CD4-positive, alpha-beta memory T cell (primary cell): ENCODE data around the gene NRN1L. TPM values are rescaled to one million over a fixed set of nuclear protein-coding genes. Genes with fewer than 3 reads are reported as not detected.

Experiments
- CTCF ChIA-PET: fragments of 350-600 bp; sonication (Branson Sonifier 250); formaldehyde crosslinking; loops from one replicate; lab custom pipeline; 2021; ENCODE audit warnings: inconsistent platforms; ENCODE audit not compliant: partially characterized antibody; lab: Charles Lee
- POLR2A ChIA-PET: fragments of 350-600 bp; sonication (Branson Sonifier 250); formaldehyde crosslinking; loops from one replicate; lab custom pipeline; 2021; ENCODE audit not compliant: partially characterized antibody; lab: Charles Lee
- DNase-seq, 5 donors: peaks; one replicate each; pipeline versions ENCODE4 v3.0.0 to v3.0.0-alpha.2; 2020 to 2022; ENCODE audit warnings: mixed read lengths in 1 of 5
- H3K27ac ChIP-seq: one replicate; pipeline ENCODE4 v1.7.0; 2013; ENCODE audit warnings: low read depth, low read length
- H3K27me3 ChIP-seq: 2 replicates; pipeline ENCODE4 v1.7.0; 2013; ENCODE audit warnings: mild to moderate bottlenecking, low read length, moderate library complexity; ENCODE audit not compliant: insufficient read depth
- H3K36me3 ChIP-seq: 2 replicates; pipeline ENCODE4 v1.7.0; 2013; ENCODE audit warnings: mild to moderate bottlenecking, low read length, moderate library complexity; ENCODE audit not compliant: insufficient read depth
- H3K4me1 ChIP-seq: 2 replicates; pipeline ENCODE4 v1.7.0; 2013; ENCODE audit warnings: mild to moderate bottlenecking, low read length, moderate library complexity; ENCODE audit not compliant: insufficient read depth
- H3K4me3 ChIP-seq, 2 donors: one replicate each; pipeline ENCODE4 v1.7.0; 2013; ENCODE audit warnings: low read length in 2 of 2, mild to moderate bottlenecking in 1 of 2
- H3K9me3 ChIP-seq, 2 donors: one replicate each; pipeline ENCODE4 v1.7.0; 2013; ENCODE audit warnings: low read length in 2 of 2, control low read depth in 1 of 2; ENCODE audit not compliant: control insufficient read depth in 1 of 2
- H3K27ac Mint-ChIP-seq, 7 donors: one replicate each; pipeline ENCODE4 v1.8.0; 2020 to 2021; ENCODE audit warnings: mixed read lengths in 7 of 7, mild to moderate bottlenecking in 6 of 7, inconsistent platforms in 3 of 7, moderate library complexity in 3 of 7
- H3K27me3 Mint-ChIP-seq, 2 donors: one replicate each; pipeline ENCODE4 v1.8.0; 2020 to 2021; ENCODE audit warnings: mixed read lengths in 2 of 2
- H3K36me3 Mint-ChIP-seq, 2 donors: one replicate each; pipeline ENCODE4 v1.8.0; 2020 to 2021; ENCODE audit warnings: mixed read lengths in 2 of 2, inconsistent platforms in 1 of 2, mild to moderate bottlenecking in 1 of 2
- H3K4me1 Mint-ChIP-seq, 4 donors: one replicate each; pipeline ENCODE4 v1.8.0; 2020 to 2021; ENCODE audit warnings: mixed read lengths in 4 of 4, mild to moderate bottlenecking in 1 of 4
- H3K4me3 Mint-ChIP-seq, 8 donors: one replicate each; pipeline ENCODE4 v1.8.0; 2020 to 2021; ENCODE audit warnings: mixed read lengths in 8 of 8, mild to moderate bottlenecking in 7 of 8, moderate library complexity in 6 of 8, inconsistent platforms in 3 of 8
- H3K9me3 Mint-ChIP-seq, 8 donors: one replicate each; pipeline ENCODE4 v1.8.0; 2020 to 2021; ENCODE audit warnings: mixed read lengths in 8 of 8, mild to moderate bottlenecking in 5 of 8, inconsistent platforms in 3 of 8, moderate library complexity in 1 of 8
- intact Hi-C: fragments of 100-400 bp; cut with micrococcal nuclease; formaldehyde crosslinking; loops from one replicate; pipeline ENCODE4 v1.15.1; 2023
- polyA plus RNA-seq, 2 donors: library from polyadenylated mRNA; unstranded; fragments of 300-500 nt; fragmentation: Illumina TruSeq; gene quantifications; one replicate each; pipeline ENCODE4 v1.2.3, GENCODE V29; 2021
- total RNA-seq, 2 experiments: library from RNA; stranded (reverse); gene quantifications; one replicate each; pipeline ENCODE4 v1.2.3, GENCODE V29; 2021

NRN1L gene
- total and polyA plus RNA-seq, 4 experiments from 2014 or later = 0.81 to 7.0 (median 3.4) TPM

DNA sequence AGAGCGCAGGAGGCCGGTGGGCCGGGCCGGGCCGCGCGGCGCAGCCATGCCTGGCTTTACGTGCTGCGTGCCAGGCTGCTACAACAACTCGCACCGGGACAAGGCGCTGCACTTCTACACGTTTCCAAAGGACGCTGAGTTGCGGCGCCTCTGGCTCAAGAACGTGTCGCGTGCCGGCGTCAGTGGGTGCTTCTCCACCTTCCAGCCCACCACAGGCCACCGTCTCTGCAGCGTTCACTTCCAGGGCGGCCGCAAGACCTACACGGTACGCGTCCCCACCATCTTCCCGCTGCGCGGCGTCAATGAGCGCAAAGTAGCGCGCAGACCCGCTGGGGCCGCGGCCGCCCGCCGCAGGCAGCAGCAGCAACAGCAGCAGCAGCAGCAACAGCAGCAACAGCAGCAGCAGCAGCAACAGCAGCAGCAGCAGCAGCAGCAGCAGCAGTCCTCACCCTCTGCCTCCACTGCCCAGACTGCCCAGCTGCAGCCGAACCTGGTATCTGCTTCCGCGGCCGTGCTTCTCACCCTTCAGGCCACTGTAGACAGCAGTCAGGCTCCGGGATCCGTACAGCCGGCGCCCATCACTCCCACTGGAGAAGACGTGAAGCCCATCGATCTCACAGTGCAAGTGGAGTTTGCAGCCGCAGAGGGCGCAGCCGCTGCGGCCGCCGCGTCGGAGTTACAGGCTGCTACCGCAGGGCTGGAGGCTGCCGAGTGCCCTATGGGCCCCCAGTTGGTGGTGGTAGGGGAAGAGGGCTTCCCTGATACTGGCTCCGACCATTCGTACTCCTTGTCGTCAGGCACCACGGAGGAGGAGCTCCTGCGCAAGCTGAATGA is 42.0 kb upstream of the NRN1L start:
- POLR2A ChIA-PET = interaction anchor here (0.7 to 5.2 kb wide), 14 partner anchors 8 to 287 kb away, joined by 3 to 60 read pairs (median 6); partner anchors contain the start of genes ACD, CTCF, EDC4 and GFOD2
- H3K27ac ChIP-seq = peak overlapping the region; percentile 98
- peak overlapping the region; percentile 93 to 98 (median 94) for H3K4me3 Mint-ChIP-seq
- H3K27me3 ChIP-seq = no peaks in the 10 kb centered on the region
- H3K4me3 ChIP-seq = peak overlapping the region; percentile 64 to 99
- H3K36me3 Mint-ChIP-seq = peaks cover 0 to 17% of the 10 kb centered on the region in 2 donors
- CTCF ChIA-PET = interaction anchor here (0.9 to 2.8 kb wide), 3 partner anchors 26 to 296 kb away, joined by 3 to 14 read pairs (median 4); no protein-coding TSS in a partner anchor
- peaks cover 0 to 2% (median 0%) of the 10 kb centered on the region in 8 donors for H3K9me3 Mint-ChIP-seq
- no peaks in the 10 kb centered on the region for H3K36me3 ChIP-seq
- H3K9me3 ChIP-seq = no peaks in the 10 kb centered on the region
- peaks cover 27 to 52% (median 39%) of the 10 kb centered on the region in 4 donors for H3K4me1 Mint-ChIP-seq
- no peaks in the 10 kb centered on the region for H3K27me3 Mint-ChIP-seq
- peak overlapping the region; percentile 94 to 99 (median 97) for H3K27ac Mint-ChIP-seq
- intact Hi-C loops = loop anchor here (1.0 to 2.0 kb wide), 7 partner anchors 9 to 280 kb away; partner anchors contain the start of genes CTCF, PSKH1, RANBP10 and TSNAXIP1
- peak; percentile 67 to 87 (median 77) for DNase-seq
- peaks cover 43% of the 10 kb centered on the region for H3K4me1 ChIP-seq

DNA sequence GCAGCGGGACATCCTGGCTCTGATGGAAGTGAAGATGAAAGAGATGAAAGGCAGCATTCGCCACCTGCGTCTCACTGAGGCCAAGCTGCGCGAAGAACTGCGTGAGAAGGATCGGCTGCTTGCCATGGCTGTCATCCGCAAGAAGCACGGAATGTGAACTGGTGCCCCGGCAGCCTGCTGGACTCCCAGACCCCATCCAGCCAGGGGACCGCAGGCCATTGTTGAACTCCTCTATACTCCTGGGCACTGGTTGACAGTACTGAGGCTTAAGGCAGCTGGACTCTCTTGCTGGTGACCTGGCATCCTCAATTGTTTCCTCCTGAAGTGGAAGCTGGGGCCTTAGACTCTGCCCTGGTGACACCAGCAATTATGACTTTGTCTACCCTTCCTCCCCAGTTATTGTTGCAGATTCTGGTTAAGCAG is 41.3 kb upstream of the NRN1L start:
- Histone ChIP-seq H3K4me3 (peak overlapping the region; percentile 64 to 99), H3K27me3 (no peaks in the 10 kb centered on the region), H3K27ac (peak overlapping the region; percentile 98), H3K36me3 (no peaks in the 10 kb centered on the region), H3K9me3 (no peaks in the 10 kb centered on the region), H3K4me1 (peaks cover 49% of the 10 kb centered on the region)
- no peaks in the 10 kb centered on the region for H3K27me3 Mint-ChIP-seq
- peaks cover 0 to 17% of the 10 kb centered on the region in 2 donors for H3K36me3 Mint-ChIP-seq
- H3K4me1 Mint-ChIP-seq = peaks cover 29 to 57% (median 44%) of the 10 kb centered on the region in 4 donors
- peak overlapping the region; percentile 94 to 99 (median 97) for H3K27ac Mint-ChIP-seq
- intact Hi-C loops = loop anchor here (1.0 to 2.0 kb wide), 2 partner anchors 92 to 281 kb away; partner anchors contain the start of gene CTCF
- ChIA-PET POLR2A (interaction anchor here (0.9 to 5.2 kb wide), 14 partner anchors 8 to 362 kb away, joined by 3 to 60 read pairs (median 6); partner anchors contain the start of genes ACD, ATP6V0D1, CTCF and EDC4), CTCF (interaction anchor here (0.9 to 3.3 kb wide), 4 partner anchors 10 to 296 kb away, joined by 3 to 14 read pairs (median 9); no protein-coding TSS in a partner anchor)
- DNase-seq = no peak
- H3K4me3 Mint-ChIP-seq = peak overlapping the region; percentile 93 to 98 (median 94)
- H3K9me3 Mint-ChIP-seq = peaks cover 0 to 2% (median 0%) of the 10 kb centered on the region in 8 donors

DNA sequence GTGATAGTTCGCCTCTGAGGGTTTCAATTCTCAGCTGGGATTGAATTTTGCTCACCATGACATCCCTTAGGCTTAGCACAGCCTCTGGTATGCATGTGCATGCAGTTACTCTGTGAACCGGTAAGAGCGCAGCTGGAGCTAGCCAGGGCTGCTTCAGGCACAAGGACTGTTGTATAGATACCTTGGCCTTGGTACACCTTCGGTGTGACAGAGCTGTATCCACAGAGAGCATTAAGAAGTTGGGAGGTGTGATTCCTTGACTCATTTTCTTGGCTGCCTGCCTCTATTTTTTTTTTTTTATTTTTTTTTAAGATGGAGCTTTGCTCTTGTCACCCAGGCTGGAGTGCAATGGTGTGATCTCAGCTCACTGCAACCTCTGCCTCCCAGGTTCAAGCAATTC is 40.2 kb upstream of the NRN1L start:
- Mint-ChIP-seq H3K27me3 (no peaks in the 10 kb centered on the region), H3K27ac (peak overlapping the region in 6 of 7 donors; percentile 62 to 98 (median 96)), H3K4me1 (peaks cover 34 to 61% (median 48%) of the 10 kb centered on the region in 4 donors), H3K4me3 (peak overlapping the region; percentile 28 to 98 (median 74)), H3K9me3 (peaks cover 0 to 2% (median 0%) of the 10 kb centered on the region in 8 donors), H3K36me3 (peaks cover 0 to 17% of the 10 kb centered on the region in 2 donors)
- Histone ChIP-seq H3K27ac (peak overlapping the region; percentile 98), H3K9me3 (no peaks in the 10 kb centered on the region), H3K4me3 (no peak overlapping the region), H3K4me1 (peaks cover 52% of the 10 kb centered on the region), H3K27me3 (no peaks in the 10 kb centered on the region), H3K36me3 (no peaks in the 10 kb centered on the region)
- no peak for DNase-seq
- ChIA-PET CTCF (interaction anchor here (0.8 to 3.3 kb wide), 11 partner anchors 9 to 384 kb away, joined by 3 to 14 read pairs (median 4); partner anchors contain the start of genes EDC4, RANBP10 and TSNAXIP1), POLR2A (interaction anchor here (0.6 to 5.2 kb wide), 18 partner anchors 9 to 363 kb away, joined by 3 to 60 read pairs (median 4); partner anchors contain the start of genes ATP6V0D1, CARMIL2, CTCF and EDC4)
- intact Hi-C loops = no loop called here

DNA sequence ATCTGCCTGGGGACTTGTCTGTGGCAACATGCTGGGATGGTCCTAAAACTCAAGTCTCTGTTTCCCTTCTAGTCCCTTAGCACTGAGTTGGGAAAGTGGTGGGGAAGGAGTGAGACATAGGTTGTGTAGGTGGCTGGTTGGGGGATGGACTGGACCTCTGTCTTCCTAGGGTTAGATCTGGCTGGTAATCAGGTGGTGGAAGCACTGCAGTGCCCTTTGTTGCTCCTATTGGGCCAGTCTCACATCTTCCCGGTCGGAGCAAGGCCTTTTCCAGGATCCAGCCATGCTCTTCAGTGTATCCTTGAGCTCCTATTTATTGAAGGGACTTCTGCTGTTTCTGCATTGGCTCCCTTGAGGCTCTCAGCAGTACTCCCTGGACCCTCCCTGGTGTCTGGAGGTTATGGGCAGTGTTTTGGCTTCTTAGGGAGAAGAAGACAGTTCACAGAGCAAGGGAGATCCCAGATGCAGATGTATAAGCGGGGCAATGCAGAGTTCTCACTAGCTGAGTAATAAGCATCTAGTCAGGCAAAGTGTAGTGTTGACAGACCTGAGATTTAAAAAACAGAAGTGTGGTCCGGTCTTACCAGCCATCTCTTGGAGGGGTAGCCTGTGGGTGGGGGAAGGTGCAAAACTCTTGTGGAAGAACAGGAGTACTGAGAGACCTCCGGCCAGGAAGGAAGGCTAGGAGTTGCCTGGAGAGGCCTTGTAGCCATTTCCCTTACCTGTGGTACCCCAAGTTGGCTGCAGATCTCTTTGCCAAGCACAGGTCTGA is 39.2 kb upstream of the NRN1L start:
- peaks cover 52% of the 10 kb centered on the region for H3K4me1 ChIP-seq
- H3K9me3 ChIP-seq = no peaks in the 10 kb centered on the region
- H3K27me3 ChIP-seq = no peaks in the 10 kb centered on the region
- peak overlapping the region; percentile 80 for H3K27ac ChIP-seq
- Mint-ChIP-seq H3K9me3 (peaks cover 0 to 2% (median 0%) of the 10 kb centered on the region in 8 donors), H3K27me3 (no peaks in the 10 kb centered on the region), H3K27ac (peak overlapping the region; percentile 85 to 98 (median 95)), H3K4me1 (peaks cover 35 to 61% (median 47%) of the 10 kb centered on the region in 4 donors), H3K36me3 (peaks cover 0 to 17% of the 10 kb centered on the region in 2 donors), H3K4me3 (peak overlapping the region; percentile 85 to 94 (median 89))
- CTCF ChIA-PET = interaction anchor here (0.8 to 3.3 kb wide), 15 partner anchors 8 to 383 kb away, joined by 3 to 14 read pairs (median 5); partner anchors contain the start of genes ATP6V0D1, EDC4, NRN1L and RANBP10
- intact Hi-C loops = loop anchor here (1.0 kb wide), 6 partner anchors 12 to 239 kb away; partner anchors contain the start of genes ACD, PARD6A, PSKH1 and RANBP10
- no peaks in the 10 kb centered on the region for H3K36me3 ChIP-seq
- H3K4me3 ChIP-seq = peak overlapping the region; percentile 86 to 90
- no peak for DNase-seq
- POLR2A ChIA-PET = interaction anchor here (0.6 to 5.2 kb wide), 22 partner anchors 10 to 324 kb away, joined by 3 to 60 read pairs (median 4); partner anchors contain the start of genes ACD, DDX28, DUS2 and EDC4

DNA sequence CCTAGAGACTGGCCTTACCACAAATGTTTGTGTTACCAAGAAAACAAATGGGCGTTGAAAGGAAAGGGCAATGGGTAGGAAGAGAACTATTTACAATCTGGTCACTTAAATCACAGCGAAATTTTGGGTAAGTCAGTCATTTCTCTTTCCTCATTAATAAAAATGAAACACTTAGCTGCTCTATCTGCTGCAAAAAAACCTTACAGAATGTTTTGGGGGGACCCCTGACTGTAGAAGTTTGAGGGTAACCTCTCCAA is 38.7 kb upstream of the NRN1L start:
- H3K27ac ChIP-seq = peak overlapping the region; percentile 80
- peaks cover 36 to 61% (median 47%) of the 10 kb centered on the region in 4 donors for H3K4me1 Mint-ChIP-seq
- peak overlapping the region; percentile 86 to 90 for H3K4me3 ChIP-seq
- H3K27ac Mint-ChIP-seq = peak overlapping the region; percentile 85 to 98 (median 95)
- POLR2A ChIA-PET = interaction anchor here (0.7 to 5.2 kb wide), 23 partner anchors 10 to 438 kb away, joined by 3 to 60 read pairs (median 4); partner anchors contain the start of genes ACD, DDX28, DUS2 and EDC4
- peaks cover 0 to 17% of the 10 kb centered on the region in 2 donors for H3K36me3 Mint-ChIP-seq
- DNase-seq = no peak
- no peaks in the 10 kb centered on the region for H3K27me3 Mint-ChIP-seq
- peaks cover 0 to 2% (median 0%) of the 10 kb centered on the region in 8 donors for H3K9me3 Mint-ChIP-seq
- H3K4me1 ChIP-seq = peaks cover 52% of the 10 kb centered on the region
- CTCF ChIA-PET = interaction anchor here (1.1 to 3.3 kb wide), 8 partner anchors 9 to 382 kb away, joined by 3 to 14 read pairs (median 5); partner anchors contain the start of genes ATP6V0D1 and NRN1L
- H3K36me3 ChIP-seq = no peaks in the 10 kb centered on the region
- no peaks in the 10 kb centered on the region for H3K9me3 ChIP-seq
- H3K4me3 Mint-ChIP-seq = peak overlapping the region; percentile 85 to 94 (median 89)
- H3K27me3 ChIP-seq = no peaks in the 10 kb centered on the region
- intact Hi-C loops = loop anchor here (1.0 kb wide), 6 partner anchors 13 to 238 kb away; partner anchors contain the start of genes ACD, PARD6A, PSKH1 and RANBP10
